ENCODE data around the gene ADAMTS15. TPM values are rescaled to one million over a fixed set of nuclear protein-coding genes. Genes with fewer than 3 reads are reported as not detected.

ADAMTS15 gene
- polyA plus RNA-seq, 3 donors, result 64.0 to 65.7 (median 65.4) TPM

DNA sequence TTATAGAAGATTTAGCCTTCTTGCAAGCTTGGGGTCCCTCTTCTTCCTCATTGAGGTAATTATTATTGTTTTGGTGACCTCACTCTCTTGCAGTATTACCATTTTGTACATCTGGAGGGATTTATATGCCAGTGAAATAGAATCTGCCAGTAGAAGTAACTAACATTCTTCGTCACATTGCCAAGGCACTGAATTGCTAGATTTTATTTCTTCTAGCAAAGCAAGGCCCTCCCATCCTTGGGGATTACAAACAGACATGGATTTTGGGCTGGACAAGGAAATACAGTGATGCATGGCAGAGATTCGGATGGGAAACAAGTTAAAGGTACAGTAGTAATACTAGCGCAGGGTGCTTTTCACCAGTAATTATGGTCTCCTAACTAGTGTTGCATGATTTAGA lies 7.8 kb downstream of the ADAMTS15 start:
- DNase-seq, result no peak

- no peak for DNase-seq
Measured at GRCh38 chr11:130457623-130458409, 9.4 kb downstream of the ADAMTS15 start.

GRCh38 chr11:130458410-130458729 lies 9.9 kb downstream of the ADAMTS15 start:
- DNase-seq, result no peak

- DNase-seq, result no peak
Measured at GRCh38 chr11:130459521-130459920, 11.1 kb downstream of the ADAMTS15 start.

- no peak for DNase-seq
Measured at GRCh38 chr11:130462101-130462885, 13.8 kb downstream of the ADAMTS15 start.

- no peak for DNase-seq
Measured at GRCh38 chr11:130462931-130463330, 14.5 kb downstream of the ADAMTS15 start.

- DNase-seq, result no peak
Measured at GRCh38 chr11:130464291-130464812, 15.9 kb downstream of the ADAMTS15 start.

DNA sequence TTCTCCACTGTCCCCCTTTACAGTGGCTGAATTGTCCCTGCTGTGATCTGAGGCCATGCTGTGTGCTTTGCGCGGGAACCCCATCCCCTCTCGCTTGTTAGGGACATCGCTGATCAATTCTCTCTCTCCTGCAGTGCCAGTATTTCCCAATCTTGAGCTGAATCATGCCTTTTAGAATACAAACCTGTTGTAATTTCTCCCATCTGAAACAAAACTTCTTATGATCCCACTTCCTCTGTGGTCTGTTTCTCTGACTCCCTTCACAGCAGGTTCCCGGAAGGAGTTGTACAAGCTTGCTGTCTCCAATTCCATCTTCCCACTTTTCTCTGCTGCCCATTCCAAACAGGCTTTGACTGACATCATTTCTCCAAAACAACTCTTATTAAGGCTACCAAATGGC lies 16.8 kb downstream of the ADAMTS15 start:
- no peak for DNase-seq

DNA sequence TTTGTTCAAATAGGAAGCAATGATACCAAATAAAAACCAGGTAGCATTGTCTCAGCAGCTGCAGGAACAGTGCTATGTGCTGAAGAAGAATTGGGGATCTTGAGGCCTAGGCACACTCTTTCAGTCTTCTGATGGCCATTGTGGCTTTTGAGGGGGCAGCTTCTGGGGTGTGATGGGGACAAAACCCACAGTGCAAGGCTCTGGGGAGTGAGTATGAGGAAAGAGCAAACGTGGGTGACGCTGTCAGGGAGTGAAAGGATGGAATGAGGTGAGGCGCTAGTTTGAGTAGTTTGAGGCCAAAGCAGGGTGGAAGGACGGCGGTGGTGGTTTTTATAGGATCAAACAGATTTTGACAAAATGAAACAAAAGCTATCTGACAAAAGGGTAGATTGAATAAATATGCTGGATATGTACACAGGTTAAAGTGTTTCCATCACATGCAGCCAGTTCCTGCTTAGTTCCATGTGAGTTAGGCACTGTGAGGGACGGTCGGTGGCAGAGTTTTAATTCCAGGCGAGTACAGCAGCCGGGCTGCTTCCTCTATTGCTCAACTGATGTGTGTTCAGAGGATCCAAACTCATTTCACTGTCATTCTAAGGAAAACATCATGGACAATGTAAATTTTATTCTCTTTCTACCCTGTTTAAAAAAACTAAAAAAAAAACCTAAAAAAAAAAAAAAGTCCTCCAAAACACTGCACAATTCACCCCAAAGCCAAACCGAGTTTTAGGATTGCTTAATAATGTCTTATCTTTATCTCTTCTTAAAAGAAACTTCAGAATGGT lies 18.9 kb downstream of the ADAMTS15 start:
- DNase-seq, result no peak

DNA sequence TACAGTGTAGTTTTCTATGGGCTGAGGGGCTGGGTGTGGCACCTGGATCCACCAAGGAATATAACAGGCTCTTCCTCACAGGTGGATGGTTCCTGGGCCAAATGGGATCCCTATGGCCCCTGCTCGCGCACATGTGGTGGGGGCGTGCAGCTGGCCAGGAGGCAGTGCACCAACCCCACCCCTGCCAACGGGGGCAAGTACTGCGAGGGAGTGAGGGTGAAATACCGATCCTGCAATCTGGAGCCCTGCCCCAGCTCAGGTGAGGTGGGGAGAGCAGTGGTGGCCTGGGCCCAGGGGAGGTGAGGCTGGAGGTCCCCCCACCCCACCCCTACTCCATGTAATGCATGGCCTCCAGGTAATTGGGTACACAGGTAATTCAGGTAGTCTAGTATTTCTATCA lies 20.7 kb downstream of the ADAMTS15 start:
- no peak for DNase-seq

DNA sequence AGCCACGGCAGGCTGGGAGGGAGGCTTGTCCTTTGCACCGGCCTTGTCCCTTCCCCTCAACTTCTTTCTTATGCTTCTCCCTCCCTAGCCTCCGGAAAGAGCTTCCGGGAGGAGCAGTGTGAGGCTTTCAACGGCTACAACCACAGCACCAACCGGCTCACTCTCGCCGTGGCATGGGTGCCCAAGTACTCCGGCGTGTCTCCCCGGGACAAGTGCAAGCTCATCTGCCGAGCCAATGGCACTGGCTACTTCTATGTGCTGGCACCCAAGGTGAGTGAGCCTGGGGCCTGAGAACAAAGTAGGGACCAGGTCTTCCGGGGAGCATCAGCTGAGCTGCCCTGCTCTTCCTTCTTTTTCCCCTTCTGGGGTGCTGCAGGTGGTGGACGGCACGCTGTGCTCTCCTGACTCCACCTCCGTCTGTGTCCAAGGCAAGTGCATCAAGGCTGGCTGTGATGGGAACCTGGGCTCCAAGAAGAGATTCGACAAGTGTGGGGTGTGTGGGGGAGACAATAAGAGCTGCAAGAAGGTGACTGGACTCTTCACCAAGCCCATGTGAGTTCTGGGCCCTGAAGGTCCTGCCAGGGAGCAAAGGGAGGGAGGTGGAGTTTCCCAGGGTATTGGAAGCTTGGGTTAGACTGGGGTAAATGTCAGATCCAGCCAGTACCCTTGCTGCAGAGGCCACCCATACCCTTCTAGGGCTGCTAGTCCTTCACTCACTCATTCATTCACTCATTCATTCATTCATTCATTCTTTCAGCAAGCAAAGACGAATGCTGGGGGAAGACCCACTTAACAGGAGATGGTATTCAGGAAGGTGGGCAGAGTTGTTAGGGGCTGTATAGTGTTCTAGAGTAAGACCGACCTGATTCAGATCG lies 22.6 kb downstream of the ADAMTS15 start:
- no peak for DNase-seq

- no peak for DNase-seq
Measured at GRCh38 chr11:130471731-130472433, 23.4 kb downstream of the ADAMTS15 start.

DNA sequence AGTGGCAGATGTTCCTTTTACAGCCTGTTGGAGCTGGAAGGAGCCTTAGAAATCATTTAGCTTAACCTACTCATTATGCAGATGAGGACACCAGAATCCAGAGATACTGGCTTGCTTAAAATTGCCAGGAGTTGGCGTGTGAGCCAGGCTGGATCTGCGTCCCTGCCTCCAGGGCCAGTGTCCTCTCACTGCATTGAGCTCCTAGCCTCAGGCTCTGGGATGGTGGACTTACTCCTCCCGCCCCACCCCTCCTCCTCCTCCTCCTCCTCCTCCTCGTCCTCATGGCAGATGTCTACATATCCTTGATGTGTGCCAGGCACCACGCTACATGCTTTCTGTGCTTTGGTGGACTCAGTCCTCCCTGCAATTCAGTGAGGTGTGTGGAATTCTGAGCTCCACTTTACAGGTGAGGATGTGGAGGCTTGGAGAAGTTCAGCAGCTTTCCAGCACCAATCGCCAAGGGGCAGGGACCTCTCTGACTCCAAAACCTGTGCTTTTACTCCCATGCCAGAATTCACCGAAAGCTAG lies 24.1 kb downstream of the ADAMTS15 start:
- no peak for DNase-seq

GRCh38 chr11:130473056-130473794 lies 24.8 kb downstream of the ADAMTS15 start:
- DNase-seq, result no peak

DNA sequence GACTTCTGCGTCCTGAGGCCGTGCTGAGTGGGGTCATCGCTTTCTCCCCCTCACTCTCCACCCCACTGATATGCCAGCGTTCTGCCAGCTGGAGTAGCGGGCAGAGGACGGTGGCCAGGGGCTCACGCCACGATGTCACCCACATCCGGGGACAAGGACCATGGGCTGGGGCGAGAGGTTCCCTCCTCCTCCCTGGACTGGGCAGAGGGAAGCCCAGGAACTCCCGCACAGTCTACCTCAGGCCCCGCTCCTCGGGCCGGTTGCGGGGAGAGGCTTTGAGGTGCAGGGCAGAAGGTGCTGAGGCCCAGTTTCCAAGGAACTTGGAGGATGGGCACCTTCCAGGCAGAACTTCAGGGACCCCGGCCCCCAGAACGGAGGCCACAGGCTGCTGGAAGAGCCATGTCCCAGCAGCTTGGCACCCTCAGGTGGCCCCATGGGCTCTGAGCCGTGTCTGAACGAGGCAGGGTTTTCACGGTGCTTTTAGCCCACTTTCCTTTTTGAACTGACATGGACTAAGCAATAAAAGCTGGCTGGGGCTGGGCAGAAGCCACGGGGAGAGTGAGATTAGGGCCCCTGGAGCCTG lies 25.4 kb downstream of the ADAMTS15 start:
- no peak for DNase-seq

DNA sequence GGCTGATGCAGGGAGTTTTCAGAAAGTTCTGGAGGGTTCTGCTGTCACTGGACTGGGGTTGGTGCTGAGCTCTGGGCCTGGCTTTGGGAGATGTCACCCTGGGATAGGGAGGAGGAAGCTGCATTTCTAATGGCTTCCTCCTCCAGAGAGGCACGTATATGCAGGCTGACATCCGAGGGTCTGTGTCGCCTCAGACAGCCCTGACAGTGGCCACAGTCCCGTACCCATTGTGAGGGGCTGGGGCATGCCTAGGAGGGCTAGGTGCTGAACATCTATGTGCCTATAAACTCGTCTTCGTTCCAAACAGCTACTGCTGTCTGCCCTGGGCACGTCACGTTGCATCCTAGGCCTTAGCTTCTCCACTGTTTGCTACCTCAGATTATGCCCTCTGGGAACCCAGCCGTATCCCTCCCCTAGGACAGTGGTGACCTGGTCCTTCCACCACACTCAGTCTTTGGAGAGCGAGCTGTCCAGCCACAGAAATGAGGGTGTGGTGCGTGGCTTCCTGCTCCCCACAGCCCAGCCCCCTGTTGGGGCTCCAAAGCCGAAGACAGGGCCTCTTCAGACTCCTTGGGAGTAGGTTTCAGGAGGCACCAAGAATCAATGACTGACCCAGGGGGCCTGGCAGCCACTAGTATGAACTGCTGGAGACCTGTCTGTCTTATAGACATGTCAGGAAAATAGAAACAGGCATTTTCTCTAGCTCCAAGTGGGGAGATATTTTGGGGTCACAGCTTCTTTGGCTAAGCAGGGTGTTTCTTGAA lies 26.4 kb downstream of the ADAMTS15 start:
- DNase-seq, result no peak

- no peak for DNase-seq
Measured at GRCh38 chr11:130475426-130476053, 27.1 kb downstream of the ADAMTS15 start.

Measured in renal pelvis (tissue), 4 donors.